Mesenchymal stem cell (in vitro differentiated cells and primary cell): ENCODE results near the gene BANF1.
A peak's percentile ranks its signal among the peaks of the same experiment; 100 is the strongest.

Experiments
- DNase-seq: peaks from one replicate; pipeline ENCODE4 v3.0.0-alpha.2; 2013
- H2AFZ ChIP-seq: one replicate; pipeline ENCODE4 v1.6.1; 2013; ENCODE audit warnings: low read depth, mild to moderate bottlenecking, control low read depth, inconsistent platforms, low read length, moderate library complexity
- H2AK5ac ChIP-seq: 2 replicates; pipeline ENCODE4 v1.6.1; 2013; ENCODE audit warnings: low read length, moderate library complexity, mild to moderate bottlenecking, inconsistent platforms; ENCODE audit not compliant: severe bottlenecking
- H2BK120ac ChIP-seq: one replicate; pipeline ENCODE4 v1.6.1; 2013; ENCODE audit warnings: low read depth, mild to moderate bottlenecking, inconsistent platforms, low read length, moderate library complexity
- H2BK12ac ChIP-seq, 2 experiments: one replicate each; pipeline ENCODE4 v1.6.1; 2013; ENCODE audit warnings: inconsistent platforms in 2 of 2, low read length in 2 of 2, mild to moderate bottlenecking in 2 of 2, moderate library complexity in 2 of 2, control low read depth in 1 of 2
- H2BK15ac ChIP-seq: one replicate; pipeline ENCODE4 v1.6.1; 2013; ENCODE audit warnings: mild to moderate bottlenecking, low read depth, inconsistent platforms; ENCODE audit not compliant: poor library complexity, severe bottlenecking
- H2BK5ac ChIP-seq: 2 replicates; pipeline ENCODE4 v1.6.1; 2013; ENCODE audit warnings: low read depth, mild to moderate bottlenecking, low read length, control low read depth, inconsistent platforms; ENCODE audit not compliant: poor library complexity, severe bottlenecking
- H3K14ac ChIP-seq, 2 experiments: one replicate each; pipeline ENCODE4 v1.6.1; 2013; ENCODE audit warnings: inconsistent platforms in 2 of 2, low read length in 2 of 2, control low read depth in 1 of 2, mild to moderate bottlenecking in 1 of 2, moderate library complexity in 1 of 2
- H3K18ac ChIP-seq, 2 experiments: one replicate each; pipeline ENCODE4 v1.6.1; 2013; ENCODE audit warnings: inconsistent platforms in 2 of 2, low read length in 2 of 2, control low read depth in 1 of 2, low read depth in 1 of 2, mild to moderate bottlenecking in 1 of 2
- H3K23ac ChIP-seq, 2 experiments: one replicate each; pipeline ENCODE4 v1.6.1; 2013; ENCODE audit warnings: inconsistent platforms in 2 of 2, low read length in 2 of 2, mild to moderate bottlenecking in 2 of 2, moderate library complexity in 2 of 2, control low read depth in 1 of 2
- H3K27ac ChIP-seq: 2 replicates; pipeline ENCODE4 v1.5.1; 2013; ENCODE audit warnings: mild to moderate bottlenecking, moderate library complexity, low read length, control low read depth, inconsistent platforms; ENCODE audit not compliant: poor library complexity, severe bottlenecking
- H3K27me3 ChIP-seq, 2 experiments: 2 replicates each; pipeline versions ENCODE4 v1.6.1 to v1.7.0; 2013; ENCODE audit warnings: low read length in 2 of 2, mild to moderate bottlenecking in 2 of 2, moderate library complexity in 2 of 2, control low read depth in 1 of 2, inconsistent platforms in 1 of 2; ENCODE audit not compliant: control insufficient read depth in 1 of 2, insufficient read depth in 1 of 2
- H3K36me3 ChIP-seq, 2 experiments: 2 replicates each; pipeline versions ENCODE4 v1.6.1 to v1.7.0; 2013; ENCODE audit warnings: low read length in 2 of 2, control low read depth in 1 of 2, inconsistent platforms in 1 of 2, low read depth in 1 of 2, mild to moderate bottlenecking in 1 of 2; ENCODE audit not compliant: insufficient read depth in 2 of 2, control insufficient read depth in 1 of 2
- H3K4ac ChIP-seq, 2 experiments: one replicate each; pipeline ENCODE4 v1.6.1; 2013; ENCODE audit warnings: inconsistent platforms in 2 of 2, low read length in 2 of 2, mild to moderate bottlenecking in 2 of 2, moderate library complexity in 2 of 2, control low read depth in 1 of 2, low read depth in 1 of 2
- H3K4me1 ChIP-seq: 2 replicates; pipeline ENCODE4 v1.6.1; 2013; ENCODE audit warnings: low read depth, low read length, control low read depth; ENCODE audit not compliant: control insufficient read depth, insufficient read depth
- H3K4me2 ChIP-seq: 2 replicates; pipeline ENCODE4 v1.6.1; 2013; ENCODE audit warnings: low read length, mild to moderate bottlenecking, inconsistent platforms; ENCODE audit not compliant: poor library complexity, severe bottlenecking
- H3K4me3 ChIP-seq, 2 experiments: 2 replicates each; pipeline versions ENCODE4 v1.5.1 to v1.7.0; 2013; ENCODE audit warnings: low read length in 2 of 2, mild to moderate bottlenecking in 2 of 2, control low read depth in 1 of 2, low read depth in 1 of 2; ENCODE audit not compliant: insufficient read depth in 1 of 2
- H3K79me1 ChIP-seq: replicated peaks from 2 replicates; pipeline ENCODE4 v1.6.1; 2013; ENCODE audit warnings: mild to moderate bottlenecking, control low read depth, low read length, inconsistent platforms; ENCODE audit not compliant: poor library complexity, severe bottlenecking
- H3K9ac ChIP-seq: 2 replicates; pipeline ENCODE4 v1.7.0; 2013; ENCODE audit warnings: mild to moderate bottlenecking, low read length, moderate library complexity
- H3K9me3 ChIP-seq: 2 replicates; pipeline ENCODE4 v1.7.0; 2013; ENCODE audit warnings: mild to moderate bottlenecking, low read length; ENCODE audit not compliant: control insufficient read depth
- H4K8ac ChIP-seq: one replicate; pipeline ENCODE4 v1.6.1; 2013; ENCODE audit warnings: inconsistent platforms, mild to moderate bottlenecking, low read length, moderate library complexity
- H4K91ac ChIP-seq: one replicate; pipeline ENCODE4 v1.6.1; 2013; ENCODE audit warnings: mild to moderate bottlenecking, low read length, inconsistent platforms
- WGBS: methylation state at CpG from one replicate; pipeline ENCODE4 v1.1.7; 2013; ENCODE audit warnings: mixed read lengths; 5-methylcytosine and 5-hydroxymethylcytosine counted together

The BANF1 gene

GRCh38 chr11:66050581-66051231 lies 48.4 kb downstream of the BANF1 start:
- H3K79me1 ChIP-seq = peaks cover 5% of the 10 kb centered on the region
- H3K4me1 ChIP-seq = peaks cover 45% of the 10 kb centered on the region
- H2AFZ ChIP-seq = no peak overlapping the region
- DNase-seq = no peak
- H3K9me3 ChIP-seq = no peaks in the 10 kb centered on the region
- H4K8ac ChIP-seq = peak overlapping the region; percentile 10
- no peak overlapping the region for H3K18ac ChIP-seq
- H3K14ac ChIP-seq = no peak overlapping the region
- H3K27me3 ChIP-seq = peaks cover 9 to 40% of the 10 kb centered on the region in 2 experiments
- no peak overlapping the region for H2BK5ac ChIP-seq
- H2AK5ac ChIP-seq = peak overlapping the region; percentile 63
- H3K36me3 ChIP-seq = peaks cover 10 to 13% of the 10 kb centered on the region in 2 experiments
- peak overlapping the region; percentile 95 for H3K9ac ChIP-seq
- H3K4ac ChIP-seq = peak overlapping the region in 1 of 2 experiments; percentile 34
- peak overlapping the region; percentile 20 for H2BK15ac ChIP-seq
- H2BK120ac ChIP-seq = no peak overlapping the region
- H3K23ac ChIP-seq = no peak overlapping the region
- no peak overlapping the region for H4K91ac ChIP-seq
- 94% methylated on average over 4 of the region's 5 CpGs for WGBS
- peak overlapping the region in 1 of 2 experiments; percentile 46 for H2BK12ac ChIP-seq
- H3K4me2 ChIP-seq = no peak overlapping the region
- H3K4me3 ChIP-seq = peak overlapping the region in 1 of 2 experiments; percentile 94
- H3K27ac ChIP-seq = no peak overlapping the region

- H2AK5ac ChIP-seq = peak overlapping the region; percentile 63
- peak overlapping the region; percentile 29 to 94 for H3K4me3 ChIP-seq
- WGBS = 34% methylated on average over 11 of the region's 12 CpGs
These were observed 49.1 kb downstream of the BANF1 start for GRCh38 chr11:66051371-66051765.

GRCh38 chr11:66051766-66052663 lies 49.7 kb downstream of the BANF1 start, which contains the start of gene SF3B2:
TSS of gene SF3B2 (plus strand) at chr11:66052364. CDS start at chr11:66052385, 21 bp downstream.
- Histone ChIP-seq H4K8ac (peak within 1 kb of the TSS; percentile 97), H2BK120ac (no peak within 1 kb of the TSS)

More at GRCh38 chr11:66051371-66051765, 49.1 kb downstream of the BANF1 start:
- H3K9me3 ChIP-seq = no peaks in the 10 kb centered on the region
- peaks cover 5% of the 10 kb centered on the region for H3K79me1 ChIP-seq
- no peak overlapping the region for H2BK120ac ChIP-seq
- peak overlapping the region; percentile 0 for H2BK5ac ChIP-seq
- peak overlapping the region in 1 of 2 experiments; percentile 60 for H3K4ac ChIP-seq
- H3K27ac ChIP-seq = peak overlapping the region; percentile 85
- H4K8ac ChIP-seq = peak overlapping the region; percentile 69
- H3K14ac ChIP-seq = no peak overlapping the region
- no peak for DNase-seq
- no peak overlapping the region for H2BK15ac ChIP-seq
- peak overlapping the region in 1 of 2 experiments; percentile 17 for H2BK12ac ChIP-seq
- H3K23ac ChIP-seq = no peak overlapping the region
- H3K9ac ChIP-seq = peak overlapping the region; percentile 95
- H4K91ac ChIP-seq = peak overlapping the region; percentile 52
- H3K27me3 ChIP-seq = peaks cover 6 to 33% of the 10 kb centered on the region in 2 experiments
- H3K18ac ChIP-seq = peak overlapping the region; percentile 65 to 71
- peak overlapping the region; percentile 74 for H3K4me2 ChIP-seq
- peak overlapping the region; percentile 60 for H2AFZ ChIP-seq
- peaks cover 12 to 20% of the 10 kb centered on the region in 2 experiments for H3K36me3 ChIP-seq
- peaks cover 45% of the 10 kb centered on the region for H3K4me1 ChIP-seq

More at GRCh38 chr11:66051766-66052663, 49.7 kb downstream of the BANF1 start, which contains the start of gene SF3B2:
- Histone ChIP-seq H3K9ac (peak within 1 kb of the TSS; percentile 95), H3K4me2 (peak within 1 kb of the TSS; percentile 74), H4K91ac (peak within 1 kb of the TSS; percentile 84), H3K4ac (peak within 1 kb of the TSS; percentile 90 to 96), H3K18ac (peak within 1 kb of the TSS; percentile 82 to 86), H3K9me3 (no peaks in the 10 kb centered on the region), H3K4me1 (peaks cover 42% of the 10 kb centered on the region), H3K79me1 (peaks cover 10% of the 10 kb centered on the region), H3K23ac (peak within 1 kb of the TSS in 1 of 2 experiments; percentile 18), H2BK12ac (peak within 1 kb of the TSS in 1 of 2 experiments; percentile 17), H3K36me3 (peaks cover 15 to 26% of the 10 kb centered on the region in 2 experiments), H2BK5ac (peak within 1 kb of the TSS; percentile 0), H3K27me3 (peaks cover 4 to 27% of the 10 kb centered on the region in 2 experiments), H3K4me3 (peak within 1 kb of the TSS; percentile 84 to 94), H3K14ac (peak within 1 kb of the TSS in 1 of 2 experiments; percentile 72), H2BK15ac (no peak within 1 kb of the TSS), H2AK5ac (peak within 1 kb of the TSS; percentile 63), H2AFZ (peak within 1 kb of the TSS; percentile 83), H3K27ac (peak within 1 kb of the TSS; percentile 85)
- peak; percentile 98 for DNase-seq
- WGBS = under 1% methylated on average over 84 of the region's 84 CpGs
